OCI-LY7 (cell line): Measurements from ENCODE around the gene ADCY7.

Experiments used
- EZH2phosphoT487 ChIP-seq: fragments of 200-600 bp; sonication (generic); IDR thresholded peaks from 2 replicates; pipeline ENCODE4 v1.6.1; 2018; ENCODE audit warnings: low read depth, borderline replicate concordance, mild to moderate bottlenecking, mixed run types, antibody characterized with exemption, low read length, moderate library complexity, mixed read lengths
- TF ChIP-seq, protein P1 (sequence below): fragments of 200-600 bp; sonication (generic); conservative IDR thresholded peaks from 2 replicates; pipeline ENCODE4 v1.5.1; 2014; ENCODE audit warnings: mild to moderate bottlenecking, antibody characterized with exemption, low read length, moderate library complexity, mixed read lengths

DNA sequence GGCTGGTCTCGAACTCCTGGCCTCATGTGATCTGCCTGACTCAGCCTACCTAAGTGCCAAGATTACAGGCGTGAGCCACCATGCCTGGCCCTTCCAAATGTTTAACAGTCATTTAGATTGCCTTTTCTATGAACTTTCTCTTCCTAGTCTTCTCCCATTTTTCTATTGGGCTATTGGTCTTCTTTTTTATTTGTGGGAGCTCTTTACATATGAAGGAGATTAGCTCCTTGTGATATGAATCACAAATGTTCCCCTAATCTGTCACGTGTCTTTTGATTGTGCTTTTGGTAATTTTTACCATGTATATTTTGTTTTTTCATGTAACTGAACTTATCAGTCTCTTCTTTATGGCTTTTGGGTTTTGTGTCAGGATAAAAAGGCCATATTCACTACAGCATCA, 11.9 kb downstream of the ADCY7 start:
- TF ChIP-seq, protein P1, sequence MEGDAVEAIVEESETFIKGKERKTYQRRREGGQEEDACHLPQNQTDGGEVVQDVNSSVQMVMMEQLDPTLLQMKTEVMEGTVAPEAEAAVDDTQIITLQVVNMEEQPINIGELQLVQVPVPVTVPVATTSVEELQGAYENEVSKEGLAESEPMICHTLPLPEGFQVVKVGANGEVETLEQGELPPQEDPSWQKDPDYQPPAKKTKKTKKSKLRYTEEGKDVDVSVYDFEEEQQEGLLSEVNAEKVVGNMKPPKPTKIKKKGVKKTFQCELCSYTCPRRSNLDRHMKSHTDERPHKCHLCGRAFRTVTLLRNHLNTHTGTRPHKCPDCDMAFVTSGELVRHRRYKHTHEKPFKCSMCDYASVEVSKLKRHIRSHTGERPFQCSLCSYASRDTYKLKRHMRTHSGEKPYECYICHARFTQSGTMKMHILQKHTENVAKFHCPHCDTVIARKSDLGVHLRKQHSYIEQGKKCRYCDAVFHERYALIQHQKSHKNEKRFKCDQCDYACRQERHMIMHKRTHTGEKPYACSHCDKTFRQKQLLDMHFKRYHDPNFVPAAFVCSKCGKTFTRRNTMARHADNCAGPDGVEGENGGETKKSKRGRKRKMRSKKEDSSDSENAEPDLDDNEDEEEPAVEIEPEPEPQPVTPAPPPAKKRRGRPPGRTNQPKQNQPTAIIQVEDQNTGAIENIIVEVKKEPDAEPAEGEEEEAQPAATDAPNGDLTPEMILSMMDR, result no peak
- no peak for TF ChIP-seq EZH2phosphoT487
